SK-N-MC (cell line): Measurements from ENCODE around the gene PHKG2.
A peak's percentile ranks its signal among the peaks of the same experiment; 100 is the strongest.

Experiments used
- DNase-seq: peaks from one replicate; pipeline ENCODE4 v3.0.0-alpha.2; 2011; ENCODE audit warnings: low read depth, low spot score
- H3K27ac ChIP-seq: fragments of 200-600 bp; sonication (generic); 2 replicates; pipeline ENCODE4 v1.5.1; 2016; ENCODE audit warnings: mixed run types
- H3K36me3 ChIP-seq: fragments of 200-600 bp; sonication (generic); 2 replicates; pipeline ENCODE4 v1.6.1; 2017; ENCODE audit warnings: antibody characterized with exemption, low read length, mixed read lengths; ENCODE audit not compliant: insufficient read depth
- H3K4me3 ChIP-seq: fragments of 200-600 bp; sonication (generic); 2 replicates; pipeline ENCODE4 v1.5.1; 2016
- H3K9ac ChIP-seq: fragments of 200-600 bp; sonication (generic); 2 replicates; pipeline ENCODE4 v1.8.0; 2017; ENCODE audit warnings: mixed run types, mixed read lengths; ENCODE audit not compliant: insufficient read length
- H3K9me3 ChIP-seq: fragments of 200-600 bp; sonication (generic); 2 replicates; pipeline ENCODE4 v1.6.1; 2017; ENCODE audit warnings: low read depth, mild to moderate bottlenecking, antibody characterized with exemption, low read length, moderate library complexity, mixed read lengths
- EZH2 ChIP-seq: fragments of 200-600 bp; sonication (generic); IDR thresholded peaks from one replicate; pipeline ENCODE4 v1.6.1; 2017; ENCODE audit warnings: antibody characterized with exemption
- FOXP2 ChIP-seq: optimal IDR thresholded peaks from 2 replicates; pipeline ENCODE3; 2011; ENCODE audit warnings: mild to moderate bottlenecking, moderate library complexity; ENCODE audit not compliant: insufficient read depth; ENCODE audit errors: extremely low read length, control extremely low read depth
- POLR2AphosphoS5 ChIP-seq: IDR thresholded peaks from 2 replicates; pipeline ENCODE4 v1.6.1; 2012; ENCODE audit warnings: mild to moderate bottlenecking, low read depth, low read length, borderline replicate concordance

The PHKG2 gene

GRCh38 chr16:30780021-30780420 is 31.8 kb downstream of the PHKG2 start:
- Histone ChIP-seq H3K9ac (no peak overlapping the region), H3K4me3 (no peak overlapping the region), H3K9me3 (no peaks in the 10 kb centered on the region), H3K36me3 (peaks cover 11% of the 10 kb centered on the region; the same call in 1 of the 2 replicates), H3K27ac (peak overlapping the region; percentile 30)
- TF ChIP-seq EZH2 (no peak), FOXP2 (no peak), POLR2AphosphoS5 (no peak; the same call in 1 of the 2 replicates)
- no peak for DNase-seq

- Histone ChIP-seq H3K27ac (peak overlapping the region; percentile 30), H3K9me3 (no peaks in the 10 kb centered on the region), H3K9ac (no peak overlapping the region), H3K36me3 (peaks cover 11% of the 10 kb centered on the region; the same call in 1 of the 2 replicates), H3K4me3 (no peak overlapping the region)
- DNase-seq: no peak
- TF ChIP-seq POLR2AphosphoS5: no peak
- TF ChIP-seq EZH2: no peak
- TF ChIP-seq FOXP2: no peak
These were observed 32.3 kb downstream of the PHKG2 start for GRCh38 chr16:30780549-30780948.

- Histone ChIP-seq H3K9ac (no peak overlapping the region), H3K9me3 (no peaks in the 10 kb centered on the region), H3K4me3 (no peak overlapping the region), H3K36me3 (peaks cover 11% of the 10 kb centered on the region; the same call in 1 of the 2 replicates), H3K27ac (no peak overlapping the region)
- no peak for DNase-seq
- no peak for TF ChIP-seq POLR2AphosphoS5
- no peak for TF ChIP-seq EZH2
- no peak for TF ChIP-seq FOXP2
These were observed 34.5 kb downstream of the PHKG2 start for GRCh38 chr16:30782486-30783279.

GRCh38 chr16:30783280-30784109 is 35.3 kb downstream of the PHKG2 start:
- DNase-seq: no peak
- no peak overlapping the region for H3K4me3 ChIP-seq
- H3K27ac ChIP-seq: no peak overlapping the region
- peaks cover 11% of the 10 kb centered on the region; the same call in 1 of the 2 replicates for H3K36me3 ChIP-seq
- H3K9me3 ChIP-seq: no peaks in the 10 kb centered on the region
- no peak overlapping the region for H3K9ac ChIP-seq
- TF ChIP-seq FOXP2 (no peak), EZH2 (no peak), POLR2AphosphoS5 (no peak)

- no peak overlapping the region for H3K4me3 ChIP-seq
- no peak overlapping the region for H3K27ac ChIP-seq
- no peak overlapping the region for H3K9ac ChIP-seq
- TF ChIP-seq POLR2AphosphoS5 (no peak), EZH2 (no peak), FOXP2 (no peak)
- no peak for DNase-seq
- no peaks in the 10 kb centered on the region for H3K9me3 ChIP-seq
- peaks cover 11% of the 10 kb centered on the region; the same call in 1 of the 2 replicates for H3K36me3 ChIP-seq
These were observed 36.0 kb downstream of the PHKG2 start for GRCh38 chr16:30784215-30784614.

- Histone ChIP-seq H3K36me3 (peaks cover 11% of the 10 kb centered on the region; the same call in 1 of the 2 replicates), H3K9ac (peak overlapping the region; percentile 94), H3K9me3 (no peaks in the 10 kb centered on the region), H3K27ac (no peak overlapping the region), H3K4me3 (peak overlapping the region; percentile 90)
- no peak for DNase-seq
- no peak for TF ChIP-seq EZH2
- no peak for TF ChIP-seq POLR2AphosphoS5
- TF ChIP-seq FOXP2: no peak
These were observed 37.2 kb downstream of the PHKG2 start for GRCh38 chr16:30785126-30786106.

- no peak for DNase-seq
- H3K36me3 ChIP-seq: peaks cover 11% of the 10 kb centered on the region; the same call in 1 of the 2 replicates
- H3K9me3 ChIP-seq: no peaks in the 10 kb centered on the region
- peak overlapping the region; percentile 90 for H3K4me3 ChIP-seq
- peak overlapping the region; percentile 94 for H3K9ac ChIP-seq
- TF ChIP-seq EZH2: no peak
- no peak for TF ChIP-seq FOXP2
- TF ChIP-seq POLR2AphosphoS5: no peak
- H3K27ac ChIP-seq: peak overlapping the region; percentile 83; the same call in 1 of the 2 replicates
These were observed 38.1 kb downstream of the PHKG2 start for GRCh38 chr16:30786115-30786935.
